ENCODE measurements around the gene IGSF8. TPM values are rescaled to one million over a fixed set of nuclear protein-coding genes. Genes with fewer than 3 reads are reported as not detected.
"Not testable (repeated sequence)": the region's sequence is repeated elsewhere in the genome, so short reads cannot be mapped to it uniquely, and the experiment has no call there.

The IGSF8 gene
- polyA plus RNA-seq, 2 of the 4 experiments (the other 2 are of a cell fraction), result 7.3 to 7.8 TPM

DNA sequence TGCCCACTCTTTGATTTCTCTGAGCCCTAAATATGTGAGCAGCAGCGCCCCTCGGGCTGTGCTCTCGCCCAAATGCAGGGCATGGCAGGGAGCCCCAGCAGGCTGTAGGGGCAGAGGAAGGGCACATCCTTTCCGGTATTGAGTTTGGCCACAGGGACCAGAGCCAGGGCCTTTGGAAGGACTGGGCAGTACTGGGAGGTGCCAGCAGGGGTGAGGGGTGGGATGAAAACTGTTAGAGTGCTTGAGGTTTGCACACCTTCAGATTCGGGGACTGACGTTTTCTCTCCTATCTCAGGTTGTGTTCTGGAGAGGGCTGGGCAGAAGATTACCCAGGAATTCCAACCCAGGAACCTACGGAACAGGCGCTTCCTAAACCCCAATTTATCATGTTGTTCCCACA lies 15.0 kb upstream of the IGSF8 start (continued):
- TF ChIP-seq, protein P1, sequence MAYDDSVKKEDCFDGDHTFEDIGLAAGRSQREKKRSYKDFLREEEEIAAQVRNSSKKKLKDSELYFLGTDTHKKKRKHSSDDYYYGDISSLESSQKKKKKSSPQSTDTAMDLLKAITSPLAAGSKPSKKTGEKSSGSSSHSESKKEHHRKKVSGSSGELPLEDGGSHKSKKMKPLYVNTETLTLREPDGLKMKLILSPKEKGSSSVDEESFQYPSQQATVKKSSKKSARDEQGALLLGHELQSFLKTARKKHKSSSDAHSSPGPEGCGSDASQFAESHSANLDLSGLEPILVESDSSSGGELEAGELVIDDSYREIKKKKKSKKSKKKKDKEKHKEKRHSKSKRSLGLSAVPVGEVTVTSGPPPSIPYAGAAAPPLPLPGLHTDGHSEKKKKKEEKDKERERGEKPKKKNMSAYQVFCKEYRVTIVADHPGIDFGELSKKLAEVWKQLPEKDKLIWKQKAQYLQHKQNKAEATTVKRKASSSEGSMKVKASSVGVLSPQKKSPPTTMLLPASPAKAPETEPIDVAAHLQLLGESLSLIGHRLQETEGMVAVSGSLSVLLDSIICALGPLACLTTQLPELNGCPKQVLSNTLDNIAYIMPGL (CRISPR knock-in tag; IDR thresholded peaks at IDR 0.05; ENCODE audit: borderline replicate concordance), result no peak
- TF ChIP-seq FOSL2 (IDR thresholded peaks at IDR 0.05) (no peak), FOSL2 (CRISPR knock-in tag; IDR thresholded peaks at IDR 0.05) (no peak), CEBPB (IDR thresholded peaks at IDR 0.05) (no peak)

DNA sequence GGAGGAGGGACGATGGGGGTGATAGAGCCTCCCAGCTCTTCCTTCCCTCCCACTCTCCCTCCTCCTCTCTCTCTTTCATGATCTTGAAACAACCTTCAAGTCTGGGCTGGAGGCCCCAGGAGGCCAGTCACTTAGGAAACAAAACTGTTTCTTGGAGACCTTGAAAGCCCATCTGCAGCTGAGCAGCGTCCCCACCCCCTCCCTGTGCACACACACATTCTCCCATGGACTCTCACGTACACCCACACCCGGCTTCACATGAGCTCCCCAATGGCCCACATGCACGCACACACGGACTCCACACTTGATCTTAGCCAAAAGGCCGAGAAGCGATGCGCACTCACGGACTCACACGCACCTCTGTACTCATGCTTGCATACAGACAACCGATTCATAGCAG lies 13.9 kb upstream of the IGSF8 start:
- Histone ChIP-seq H3K4me2 (no peak overlapping the region), H3K4me3 (no peak overlapping the region), H3K9me3 (no peaks in the 10 kb centered on the region), H3K27ac (peak overlapping the region in 1 of 2 experiments; percentile 46; a peak in 3 of 6 replicates), H3K4me1 (peaks cover 28% of the 10 kb centered on the region)
- ATAC-seq (no peak), DNase-seq (ENCODE audit: low read depth in 1 of 2, low spot score in 1 of 2) (no peak), FAIRE-seq (peak; percentile 99)
- ChIA-PET CTCF (interaction anchor here (0.9 to 23.7 kb wide), 6 partner anchors 7 to 140 kb away, joined by 3 to 222 read pairs (median 4); no protein-coding TSS in a partner anchor), POLR2A (no interaction called here)
- TF ChIP-seq PHF8 (IDR thresholded peaks at IDR 0.05; ENCODE audit: borderline replicate concordance, low read depth) (no peak), BCL3 (IDR thresholded peaks at IDR 0.05) (no peak), EHMT2 (IDR thresholded peaks at IDR 0.05; ENCODE audit: low read depth) (no peak), ESRRA (IDR thresholded peaks at IDR 0.05; ENCODE audit: borderline replicate concordance, low read length) (no peak), SMC3 (IDR thresholded peaks at IDR 0.05) (no peak), POLR2A (IDR thresholded peaks at IDR 0.05; ENCODE audit: low read length) (no peak), GATA3 (IDR thresholded peaks at IDR 0.05; ENCODE audit: borderline replicate concordance) (no peak), MAFK (IDR thresholded peaks at IDR 0.05; ENCODE audit: partially characterized antibody) (no peak), CBX2 (IDR thresholded peaks at IDR 0.05; ENCODE audit: borderline replicate concordance, low read depth) (no peak), RARB (CRISPR knock-in tag; IDR thresholded peaks at IDR 0.05) (no peak), BHLHE40 (IDR thresholded peaks at IDR 0.05; ENCODE audit: low read depth, low read length) (no peak), HEYL (CRISPR knock-in tag; IDR thresholded peaks at IDR 0.05) (no peak), TFCP2L1 (CRISPR knock-in tag; IDR thresholded peaks at IDR 0.05) (no peak)
- TF ChIP-seq, protein P2, sequence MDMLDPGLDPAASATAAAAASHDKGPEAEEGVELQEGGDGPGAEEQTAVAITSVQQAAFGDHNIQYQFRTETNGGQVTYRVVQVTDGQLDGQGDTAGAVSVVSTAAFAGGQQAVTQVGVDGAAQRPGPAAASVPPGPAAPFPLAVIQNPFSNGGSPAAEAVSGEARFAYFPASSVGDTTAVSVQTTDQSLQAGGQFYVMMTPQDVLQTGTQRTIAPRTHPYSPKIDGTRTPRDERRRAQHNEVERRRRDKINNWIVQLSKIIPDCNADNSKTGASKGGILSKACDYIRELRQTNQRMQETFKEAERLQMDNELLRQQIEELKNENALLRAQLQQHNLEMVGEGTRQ (IDR thresholded peaks at IDR 0.05), result no peak
- TF ChIP-seq, protein P3, sequence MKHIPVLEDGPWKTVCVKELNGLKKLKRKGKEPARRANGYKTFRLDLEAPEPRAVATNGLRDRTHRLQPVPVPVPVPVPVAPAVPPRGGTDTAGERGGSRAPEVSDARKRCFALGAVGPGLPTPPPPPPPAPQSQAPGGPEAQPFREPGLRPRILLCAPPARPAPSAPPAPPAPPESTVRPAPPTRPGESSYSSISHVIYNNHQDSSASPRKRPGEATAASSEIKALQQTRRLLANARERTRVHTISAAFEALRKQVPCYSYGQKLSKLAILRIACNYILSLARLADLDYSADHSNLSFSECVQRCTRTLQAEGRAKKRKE (CRISPR knock-in tag; IDR thresholded peaks at IDR 0.05; ENCODE audit: low read depth), result no peak
- WGBS (ENCODE audit: missing lambda C conversion rate), result 88% methylated on average over 12 of the region's 12 CpGs

DNA sequence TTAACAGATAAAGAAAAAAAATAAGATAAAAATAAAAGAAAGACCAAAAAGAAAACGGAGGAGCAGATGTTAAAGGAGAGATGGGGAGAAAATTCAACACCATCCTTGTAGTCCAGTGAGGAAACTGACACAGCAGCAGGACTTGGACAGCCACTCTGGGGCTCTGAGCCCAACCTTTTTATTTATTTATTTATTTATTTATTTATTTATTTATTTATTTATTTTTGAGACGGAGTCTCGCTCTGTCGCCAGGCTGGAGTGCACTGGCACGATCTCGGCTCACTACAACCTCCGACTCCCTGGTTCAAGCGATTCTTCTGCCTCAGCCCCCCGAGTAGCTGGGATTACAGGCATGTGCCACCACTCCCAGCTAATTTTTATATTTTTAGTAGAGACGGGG lies 13.0 kb upstream of the IGSF8 start:
- 88% methylated on average over 10 of the region's 10 CpGs for WGBS (ENCODE audit: missing lambda C conversion rate)
- TF ChIP-seq ZC3H11A (IDR thresholded peaks at IDR 0.05), result peak; percentile 83
- CTCF ChIA-PET, result interaction anchor here (1.2 to 23.7 kb wide), 6 partner anchors 6 to 265 kb away, joined by 3 to 222 read pairs (median 104); partner anchors contain the start of gene ATP1A2
- H3K9me3 ChIP-seq; ATAC-seq; FAIRE-seq; H3K4me2 ChIP-seq; POLR2A ChIA-PET; H3K27ac ChIP-seq; DNase-seq (ENCODE audit: low read depth in 1 of 2, low spot score in 1 of 2); H3K4me3 ChIP-seq: not testable (repeated sequence)
- H3K4me1 ChIP-seq, result peaks cover 20% of the 10 kb centered on the region

All from A549 (cell line).